SU-DHL-6 (cell line): ENCODE data around the gene LIPT2.
A peak's percentile ranks its signal among the peaks of the same experiment; 100 is the strongest.

ENCODE experiments used
- H2AFZ ChIP-seq: fragments of 200-600 bp; sonication (generic); 2 replicates; pipeline ENCODE4 v1.6.1; 2014; ENCODE audit warnings: low read depth, mild to moderate bottlenecking, moderate library complexity, mixed read lengths, antibody characterized with exemption, low read length; ENCODE audit not compliant: severe bottlenecking
- H3F3A ChIP-seq: fragments of 200-600 bp; shearing (Covaris generic); 2 replicates; pipeline ENCODE4 v1.6.0; 2016; ENCODE audit warnings: antibody characterized with exemption, mild to moderate bottlenecking; ENCODE audit not compliant: insufficient read depth
- H3K27ac ChIP-seq: fragments of 200-600 bp; sonication (generic); 2 replicates; pipeline ENCODE4 v1.5.1; 2016; ENCODE audit warnings: low read depth, mild to moderate bottlenecking, low read length, moderate library complexity, mixed read lengths
- H3K27me3 ChIP-seq: fragments of 200-600 bp; sonication (generic), shearing (Covaris generic); 2 replicates; pipeline ENCODE4 v1.6.0; 2014; ENCODE audit warnings: mild to moderate bottlenecking, low read length
- H3K36me3 ChIP-seq: fragments of 200-600 bp; sonication (generic); 2 replicates; pipeline ENCODE4 v1.6.1; 2014; ENCODE audit warnings: mild to moderate bottlenecking, low read length, mixed read lengths
- H3K4me2 ChIP-seq: fragments of 300-600, 200-600 bp; shearing (Covaris generic), sonication (generic); 2 replicates; pipeline ENCODE4 v1.6.0; 2014; ENCODE audit warnings: low read length, low read depth, mild to moderate bottlenecking; ENCODE audit not compliant: poor library complexity, severe bottlenecking
- H3K4me3 ChIP-seq: fragments of 200-600 bp; sonication (generic); 2 replicates; pipeline ENCODE4 v1.5.1; 2014; ENCODE audit warnings: antibody characterized with exemption, low read length, mild to moderate bottlenecking, mixed read lengths; ENCODE audit not compliant: insufficient read depth, poor library complexity, severe bottlenecking
- H3K79me2 ChIP-seq: fragments of 200-600 bp; sonication (generic); 2 replicates; pipeline ENCODE4 v1.6.1; 2014; ENCODE audit warnings: mild to moderate bottlenecking, low read length, moderate library complexity; ENCODE audit not compliant: insufficient read depth
- H3K9ac ChIP-seq: fragments of 200-600 bp; sonication (generic); 2 replicates; pipeline ENCODE4 v1.7.0; 2014; ENCODE audit warnings: mild to moderate bottlenecking, low read length
- H3K9me2 ChIP-seq: fragments of 200-600 bp; sonication (generic); replicated peaks from 2 replicates; pipeline ENCODE4 v1.6.1; 2014; ENCODE audit warnings: low read length; ENCODE audit not compliant: insufficient read depth
- H3K9me3 ChIP-seq: fragments of 200-600 bp; sonication (generic); 2 replicates; pipeline ENCODE4 v1.6.1; 2014; ENCODE audit warnings: low read length, mixed read lengths; ENCODE audit not compliant: insufficient read depth
- H4K20me1 ChIP-seq: fragments of 200-600 bp; sonication (generic); 2 replicates; pipeline ENCODE4 v1.6.1; 2014; ENCODE audit warnings: low read depth, mild to moderate bottlenecking, antibody characterized with exemption, low read length, moderate library complexity, mixed read lengths
- EZH2phosphoT487 ChIP-seq: fragments of 200-600 bp; sonication (generic), shearing (Covaris generic); conservative IDR thresholded peaks from 2 replicates; pipeline ENCODE4 v1.6.1; 2018; ENCODE audit warnings: mild to moderate bottlenecking, antibody characterized with exemption, low read length, moderate library complexity, mixed read lengths
- TF ChIP-seq, protein P1 (sequence below): fragments of 200-600 bp; sonication (generic); IDR thresholded peaks from one replicate; pipeline ENCODE4 v1.5.1; 2017; ENCODE audit warnings: antibody characterized with exemption, mild to moderate bottlenecking, low read length, moderate library complexity; ENCODE audit not compliant: insufficient read depth, poor library complexity, severe bottlenecking

LIPT2 gene

GRCh38 chr11:74504100-74504691 is 10.7 kb upstream of the LIPT2 start:
- Histone ChIP-seq H4K20me1 (no peaks in the 10 kb centered on the region), H3K9me3 (peaks cover 10% of the 10 kb centered on the region), H2AFZ (no peak overlapping the region), H3K9ac (no peak overlapping the region), H3F3A (no peaks in the 10 kb centered on the region), H3K27me3 (no peaks in the 10 kb centered on the region), H3K79me2 (no peaks in the 10 kb centered on the region), H3K4me3 (no peak overlapping the region), H3K36me3 (0 out of 2 replicates have a peak, but pooled peaks cover 4% of the 10 kb centered on the region), H3K27ac (no peak overlapping the region), H3K9me2 (no peaks in the 10 kb centered on the region), H3K4me2 (no peak overlapping the region)
- TF ChIP-seq, protein P1, sequence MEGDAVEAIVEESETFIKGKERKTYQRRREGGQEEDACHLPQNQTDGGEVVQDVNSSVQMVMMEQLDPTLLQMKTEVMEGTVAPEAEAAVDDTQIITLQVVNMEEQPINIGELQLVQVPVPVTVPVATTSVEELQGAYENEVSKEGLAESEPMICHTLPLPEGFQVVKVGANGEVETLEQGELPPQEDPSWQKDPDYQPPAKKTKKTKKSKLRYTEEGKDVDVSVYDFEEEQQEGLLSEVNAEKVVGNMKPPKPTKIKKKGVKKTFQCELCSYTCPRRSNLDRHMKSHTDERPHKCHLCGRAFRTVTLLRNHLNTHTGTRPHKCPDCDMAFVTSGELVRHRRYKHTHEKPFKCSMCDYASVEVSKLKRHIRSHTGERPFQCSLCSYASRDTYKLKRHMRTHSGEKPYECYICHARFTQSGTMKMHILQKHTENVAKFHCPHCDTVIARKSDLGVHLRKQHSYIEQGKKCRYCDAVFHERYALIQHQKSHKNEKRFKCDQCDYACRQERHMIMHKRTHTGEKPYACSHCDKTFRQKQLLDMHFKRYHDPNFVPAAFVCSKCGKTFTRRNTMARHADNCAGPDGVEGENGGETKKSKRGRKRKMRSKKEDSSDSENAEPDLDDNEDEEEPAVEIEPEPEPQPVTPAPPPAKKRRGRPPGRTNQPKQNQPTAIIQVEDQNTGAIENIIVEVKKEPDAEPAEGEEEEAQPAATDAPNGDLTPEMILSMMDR: no peak
- TF ChIP-seq EZH2phosphoT487: no peak

- TF ChIP-seq, protein P1: no peak
- TF ChIP-seq EZH2phosphoT487: no peak
- no peaks in the 10 kb centered on the region for H3K79me2 ChIP-seq
- no peaks in the 10 kb centered on the region for H3K9me3 ChIP-seq
- H3K27me3 ChIP-seq: no peaks in the 10 kb centered on the region
- no peak overlapping the region for H3K27ac ChIP-seq
- H3K4me2 ChIP-seq: peak overlapping the region; percentile 95
- H3K9ac ChIP-seq: no peak overlapping the region
- H3K9me2 ChIP-seq: no peaks in the 10 kb centered on the region
- no peaks in the 10 kb centered on the region for H3K36me3 ChIP-seq
- no peak overlapping the region for H2AFZ ChIP-seq
- H4K20me1 ChIP-seq: no peaks in the 10 kb centered on the region
- no peaks in the 10 kb centered on the region; the same call in 1 of the 2 replicates for H3F3A ChIP-seq
- H3K4me3 ChIP-seq: no peak overlapping the region
These were observed 1.4 kb upstream of the LIPT2 start for GRCh38 chr11:74494916-74495315.

GRCh38 chr11:74493791-74494630 is 487 bp upstream of the LIPT2 start:
- Histone ChIP-seq H3K36me3 (no peaks in the 10 kb centered on the region), H3K79me2 (no peaks in the 10 kb centered on the region), H3K9ac (peak overlapping the region; percentile 99), H4K20me1 (no peaks in the 10 kb centered on the region), H3K9me3 (no peaks in the 10 kb centered on the region), H3K27ac (peak overlapping the region; percentile 95), H3F3A (no peaks in the 10 kb centered on the region; the same call in 1 of the 2 replicates), H2AFZ (peak overlapping the region; percentile 98), H3K4me3 (peak overlapping the region; percentile 92), H3K4me2 (peak overlapping the region; percentile 95), H3K27me3 (no peaks in the 10 kb centered on the region), H3K9me2 (no peaks in the 10 kb centered on the region)
- TF ChIP-seq EZH2phosphoT487: no peak
- TF ChIP-seq, protein P1: no peak
